ENCODE data around the gene FBXL16.

Gene FBXL16

GRCh38 chr16:646679-647172 lies 58.9 kb downstream of the FBXL16 start:
- Histone ChIP-seq H3K9me3 (ENCODE audit: control insufficient read depth, low read length) (no peaks in the 10 kb centered on the region), H3K4me3 (ENCODE audit: insufficient read depth, low read depth, low read length) (no peak overlapping the region), H3K27me3 (ENCODE audit: control insufficient read depth, insufficient read depth, low read length, poor library complexity, severe bottlenecking) (peaks cover 26% of the 10 kb centered on the region), H3K27ac (ENCODE audit: insufficient read depth, low read depth, low read length, poor library complexity, severe bottlenecking) (no peak overlapping the region), H3K36me3 (ENCODE audit: control insufficient read depth, insufficient read depth, low read length) (no peaks in the 10 kb centered on the region), H3K4me1 (ENCODE audit: control insufficient read depth, insufficient read depth, low read length) (no peaks in the 10 kb centered on the region)
- WGBS, 2 experiments, result 94 to 95% methylated on average over 22 of the region's 22 CpGs

DNA sequence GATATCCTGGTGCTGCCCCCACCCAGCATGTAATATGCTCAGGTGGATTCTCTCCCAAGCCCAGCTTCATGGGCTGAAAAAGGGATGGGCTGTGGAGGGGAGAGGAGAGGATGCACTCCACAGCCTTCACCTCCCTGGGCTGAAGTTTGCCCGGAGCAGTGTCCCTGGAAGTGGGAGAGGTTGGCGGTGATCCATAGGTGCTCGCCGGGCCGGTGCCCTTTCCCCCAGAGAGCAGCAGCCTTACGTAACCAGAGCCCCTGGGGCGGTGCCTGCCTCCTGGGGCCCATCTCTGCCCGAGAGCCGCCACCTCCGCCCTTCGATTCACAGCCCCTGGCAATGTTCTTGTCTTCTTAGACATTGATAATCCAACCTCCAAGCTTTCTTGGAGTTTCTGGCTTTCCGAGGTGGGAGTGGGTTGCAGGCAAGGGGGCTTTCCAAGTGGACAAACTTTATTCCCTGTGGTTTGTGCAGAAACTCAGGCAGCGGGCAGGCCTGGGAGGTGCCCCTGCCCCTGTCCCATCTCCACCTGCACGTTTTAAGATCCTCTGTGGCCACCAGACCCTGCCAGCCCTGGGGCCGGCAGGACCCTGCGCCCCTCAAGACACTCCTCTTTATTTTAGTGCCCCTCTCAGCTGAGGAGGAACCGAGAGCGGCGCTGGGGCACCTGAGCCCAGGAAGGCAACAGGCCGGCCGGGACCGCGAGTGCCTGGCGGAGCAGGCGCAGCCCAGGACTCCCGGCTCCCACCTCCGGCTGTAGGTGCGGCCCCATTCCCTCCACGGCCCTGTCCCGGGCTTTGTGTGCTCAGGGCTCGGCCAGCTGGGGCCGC lies 59.5 kb downstream of the FBXL16 start:
- WGBS, 2 experiments, result 90 to 91% methylated on average over 32 of the region's 32 CpGs
- H3K4me1 ChIP-seq (ENCODE audit: control insufficient read depth, insufficient read depth, low read length), result peaks cover 6% of the 10 kb centered on the region
- peaks cover 32% of the 10 kb centered on the region for H3K27me3 ChIP-seq (ENCODE audit: control insufficient read depth, insufficient read depth, low read length, poor library complexity, severe bottlenecking)
- H3K27ac ChIP-seq (ENCODE audit: insufficient read depth, low read depth, low read length, poor library complexity, severe bottlenecking), result no peak overlapping the region
- no peaks in the 10 kb centered on the region for H3K36me3 ChIP-seq (ENCODE audit: control insufficient read depth, insufficient read depth, low read length)
- H3K4me3 ChIP-seq (ENCODE audit: insufficient read depth, low read depth, low read length), result no peak overlapping the region
- H3K9me3 ChIP-seq (ENCODE audit: control insufficient read depth, low read length), result no peaks in the 10 kb centered on the region

- Histone ChIP-seq H3K4me1 (ENCODE audit: control insufficient read depth, insufficient read depth, low read length) (peaks cover 7% of the 10 kb centered on the region), H3K36me3 (ENCODE audit: control insufficient read depth, insufficient read depth, low read length) (no peaks in the 10 kb centered on the region), H3K27ac (ENCODE audit: insufficient read depth, low read depth, low read length, poor library complexity, severe bottlenecking) (no peak overlapping the region), H3K4me3 (ENCODE audit: insufficient read depth, low read depth, low read length) (no peak overlapping the region), H3K27me3 (ENCODE audit: control insufficient read depth, insufficient read depth, low read length, poor library complexity, severe bottlenecking) (peaks cover 34% of the 10 kb centered on the region), H3K9me3 (ENCODE audit: control insufficient read depth, low read length) (no peaks in the 10 kb centered on the region)
- WGBS, 2 experiments, result 92 to 96% methylated on average over 12 of the region's 12 CpGs
Measured at GRCh38 chr16:644556-644955, 61.0 kb downstream of the FBXL16 start.

DNA sequence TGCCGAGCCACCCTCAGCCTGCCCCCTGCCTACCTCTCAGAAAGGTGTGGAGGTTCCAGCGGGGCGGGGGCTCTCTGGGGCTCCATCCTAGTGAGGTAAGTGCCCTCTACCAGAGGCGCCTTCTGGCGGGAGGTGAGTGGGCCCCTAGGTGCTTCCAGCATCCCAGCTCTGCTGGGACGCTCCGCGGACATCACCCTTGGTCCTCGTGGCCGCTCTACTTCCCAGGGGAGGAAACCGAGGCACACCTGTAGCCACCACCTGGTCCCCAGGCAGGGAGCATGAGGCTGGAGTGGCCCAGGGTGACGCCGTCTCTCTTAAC lies 62.6 kb downstream of the FBXL16 start:
- Histone ChIP-seq H3K4me3 (ENCODE audit: insufficient read depth, low read depth, low read length) (no peak overlapping the region), H3K36me3 (ENCODE audit: control insufficient read depth, insufficient read depth, low read length) (no peaks in the 10 kb centered on the region), H3K9me3 (ENCODE audit: control insufficient read depth, low read length) (no peaks in the 10 kb centered on the region), H3K27ac (ENCODE audit: insufficient read depth, low read depth, low read length, poor library complexity, severe bottlenecking) (no peak overlapping the region), H3K4me1 (ENCODE audit: control insufficient read depth, insufficient read depth, low read length) (peaks cover 13% of the 10 kb centered on the region), H3K27me3 (ENCODE audit: control insufficient read depth, insufficient read depth, low read length, poor library complexity, severe bottlenecking) (peaks cover 34% of the 10 kb centered on the region)
- 84 to 89% methylated on average over 13 of the region's 13 CpGs for WGBS, 2 experiments

Measured in ectodermal cell (in vitro differentiated cells).